HepG2 (cell line): ENCODE data around the gene ZMYND8. TPM values are rescaled to one million over a fixed set of nuclear protein-coding genes. Genes with fewer than 3 reads are reported as not detected.

ENCODE experiments used
- BCL6 ChIP-seq: IDR thresholded peaks from 2 replicates; pipeline ENCODE4 v1.6.1; 2016; ENCODE audit warnings: missing genetic modification reagents, missing compliant biosample characterization
- ELF3 ChIP-seq: IDR thresholded peaks from 2 replicates; pipeline ENCODE4 v1.6.1; 2016; ENCODE audit warnings: missing genetic modification reagents, missing compliant biosample characterization
- GFI1 ChIP-seq: sonication (generic); formaldehyde crosslinking; IDR thresholded peaks from 2 replicates; pipeline ENCODE4 v1.5.0; 2020; ENCODE audit warnings: missing genetic modification reagents, mild to moderate bottlenecking, borderline replicate concordance
- HDAC1 ChIP-seq: sonication (generic); formaldehyde crosslinking; IDR thresholded peaks from 2 replicates; pipeline ENCODE4 v1.5.1; 2020; ENCODE audit warnings: mild to moderate bottlenecking, missing genetic modification reagents
- HIVEP1 ChIP-seq: sonication (generic); formaldehyde crosslinking; IDR thresholded peaks from 2 replicates; pipeline ENCODE4 v1.4.0; 2020; ENCODE audit warnings: mild to moderate bottlenecking, missing genetic modification reagents
- HMGXB4 ChIP-seq, 2 experiments: sonication (generic) in 1 of 2; formaldehyde crosslinking in 1 of 2; IDR thresholded peaks; 2 replicates each; pipeline versions ENCODE4 v1.4.0 to v1.6.1; 2018 to 2020; ENCODE audit warnings: missing genetic modification reagents in 2 of 2, borderline replicate concordance in 1 of 2, low read depth in 1 of 2, mild to moderate bottlenecking in 1 of 2, missing biosample characterization in 1 of 2
- HNF4G ChIP-seq, 2 experiments: sonication (generic) in 1 of 2; formaldehyde crosslinking in 1 of 2; IDR thresholded peaks; 2 replicates each; pipeline versions ENCODE4 v1.4.0 to v1.6.1; 2011 to 2020; ENCODE audit warnings: borderline replicate concordance in 2 of 2, low read depth in 2 of 2, mild to moderate bottlenecking in 2 of 2, low read length in 1 of 2, missing genetic modification reagents in 1 of 2, moderate library complexity in 1 of 2
- ISL2 ChIP-seq: sonication (generic); formaldehyde crosslinking; IDR thresholded peaks from 2 replicates; pipeline ENCODE4 v1.5.0; 2020; ENCODE audit warnings: missing genetic modification reagents
- MEIS1 ChIP-seq: sonication (generic); formaldehyde crosslinking; IDR thresholded peaks from 2 replicates; pipeline ENCODE4 v1.9.0; 2021; ENCODE audit warnings: mild to moderate bottlenecking, missing genetic modification reagents, moderate library complexity, borderline replicate concordance
- MTA1 ChIP-seq: sonication (generic); formaldehyde crosslinking; IDR thresholded peaks from 2 replicates; pipeline ENCODE4 v1.4.0; 2020; ENCODE audit warnings: missing genetic modification reagents, mild to moderate bottlenecking, borderline replicate concordance
- NR2F1 ChIP-seq, 2 experiments: fragments of 450-650 bp in 1 of 2; formaldehyde crosslinking in 1 of 2; IDR thresholded peaks; 2 replicates each; pipeline versions ENCODE4 v1.5.0 to v1.6.1; 2016 to 2020; ENCODE audit warnings: mild to moderate bottlenecking in 1 of 2, missing compliant biosample characterization in 1 of 2, missing genetic modification reagents in 1 of 2, moderate library complexity in 1 of 2
- NR2F6 ChIP-seq, 2 experiments: IDR thresholded peaks; 2 replicates each; pipeline ENCODE4 v1.6.1; 2016; ENCODE audit warnings: antibody characterized with exemption in 1 of 2, mild to moderate bottlenecking in 1 of 2
- SP5 ChIP-seq: IDR thresholded peaks from 2 replicates; pipeline ENCODE4 v1.6.1; 2016; ENCODE audit warnings: low read depth, borderline replicate concordance
- XRCC5 ChIP-seq: fragments of 200-400 bp; formaldehyde crosslinking; optimal IDR thresholded peaks from 2 replicates; pipeline ENCODE3; 2017; ENCODE audit warnings: mild to moderate bottlenecking, low read length
- ZFY ChIP-seq: sonication (generic); formaldehyde crosslinking; IDR thresholded peaks from 2 replicates; pipeline ENCODE4 v1.4.0; 2020; ENCODE audit warnings: missing genetic modification reagents
- ZMYM2 ChIP-seq: sonication (generic); formaldehyde crosslinking; IDR thresholded peaks from 2 replicates; pipeline ENCODE4 v1.8.0; 2022; ENCODE audit warnings: mild to moderate bottlenecking, missing genetic modification reagents
- ZNF101 ChIP-seq: sonication (generic); formaldehyde crosslinking; IDR thresholded peaks from 2 replicates; pipeline ENCODE4 v1.4.0; 2020; ENCODE audit warnings: mild to moderate bottlenecking, low read depth, missing genetic modification reagents, borderline replicate concordance
- ZNF3 ChIP-seq: IDR thresholded peaks from 2 replicates; pipeline ENCODE4 v1.7.0; 2017; ENCODE audit warnings: inconsistent platforms
- ZNF574 ChIP-seq: sonication (generic); formaldehyde crosslinking; IDR thresholded peaks from 2 replicates; pipeline ENCODE4 v1.4.0; 2020; ENCODE audit warnings: missing genetic modification reagents
- ZNF615 ChIP-seq: sonication (generic); formaldehyde crosslinking; IDR thresholded peaks from 2 replicates; pipeline ENCODE4 v1.5.0; 2020; ENCODE audit warnings: mild to moderate bottlenecking, missing genetic modification reagents, borderline replicate concordance
- ZNF629 ChIP-seq: sonication (generic); formaldehyde crosslinking; conservative IDR thresholded peaks from 2 replicates; pipeline ENCODE4 v1.5.0; 2020; ENCODE audit warnings: missing genetic modification reagents
- ZNF674 ChIP-seq: sonication (generic); formaldehyde crosslinking; IDR thresholded peaks from 2 replicates; pipeline ENCODE4 v1.5.0; 2020; ENCODE audit warnings: low read depth, mild to moderate bottlenecking, missing genetic modification reagents
- ZNF704 ChIP-seq: sonication (generic); formaldehyde crosslinking; IDR thresholded peaks from 2 replicates; pipeline ENCODE4 v1.8.1; 2023; ENCODE audit warnings: mild to moderate bottlenecking, inconsistent platforms, moderate library complexity, missing genetic modification reagents, borderline replicate concordance
- polyA plus RNA-seq, 8 experiments: library from polyadenylated mRNA; depleted of rRNA in 3 of 8; stranded (reverse) in 7 of 8; unstranded in 1 of 8; fragments of >200 nt; fragmentation: Illumina TruSeq in 4 of 8; extraction: Trizol in 4 of 8; gene quantifications; 2 replicates each; pipeline versions ENCODE4 v1.2.1 to v1.2.3, GENCODE V29; 2011 to 2016; ENCODE audit warnings: low read depth in 4 of 8, missing spikeins in 1 of 8, mixed read lengths in 1 of 8; ENCODE audit not compliant: insufficient read depth in 1 of 8
- total RNA-seq, 5 experiments: library from RNA; depleted of rRNA; stranded (reverse); fragments of >200 nt; fragmentation: Illumina TruSeq; extraction: Trizol; gene quantifications; 2 replicates each; pipeline ENCODE4 v1.2.3, GENCODE V29; 2016; ENCODE audit warnings: low read depth in 1 of 5

ZMYND8 gene
- total and polyA plus RNA-seq, 2 of the 13 experiments (the other 11 are each of a cell fraction or from before 2014, with no cell fraction given): 53.9 to 84.7 TPM

GRCh38 chr20:47165376-47165865 lies 191.1 kb downstream of the ZMYND8 start (continued):
- TF ChIP-seq SP5: no peak
- TF ChIP-seq BCL6 (CRISPR knock-in tag): peak; percentile 41; the same call in 1 of the 2 replicates
- peak; percentile 52; the same call in 1 of the 2 replicates for TF ChIP-seq ZMYM2 (CRISPR knock-in tag)
- TF ChIP-seq HDAC1: peak; percentile 77
- TF ChIP-seq MTA1 (CRISPR knock-in tag): peak; percentile 94
- peak; percentile 55 for TF ChIP-seq ZFY
- 0 out of 2 replicates have a peak, but pooled peaks have one; percentile 51 for TF ChIP-seq ZNF704 (CRISPR knock-in tag)
- TF ChIP-seq NR2F1 (CRISPR knock-in tag; IDR thresholded peaks at IDR 0.05): peak; percentile 59 to 76; a peak in 3 of 4 replicates
- peak; percentile 64 for TF ChIP-seq ZNF574
- TF ChIP-seq ISL2 (CRISPR knock-in tag): peak; percentile 57; the same call in 1 of the 2 replicates
- 0 out of 2 replicates have a peak, but pooled peaks have one; percentile 21 for TF ChIP-seq HIVEP1 (CRISPR knock-in tag)
- TF ChIP-seq NR2F6 (IDR thresholded peaks at IDR 0.05): peak; percentile 78
- TF ChIP-seq NR2F6 (CRISPR knock-in tag; IDR thresholded peaks at IDR 0.05): peak; percentile 85
- peak; percentile 94; the same call in 1 of the 2 replicates for TF ChIP-seq MEIS1 (CRISPR knock-in tag)
- 0 out of 2 replicates have a peak, but pooled peaks have one; percentile 42 for TF ChIP-seq ZNF101
- TF ChIP-seq ZNF615 (CRISPR knock-in tag): no peak
- peak; percentile 54 for TF ChIP-seq XRCC5
- no peak for TF ChIP-seq GFI1 (CRISPR knock-in tag)
- TF ChIP-seq ELF3 (CRISPR knock-in tag): peak; percentile 28; the same call in 1 of the 2 replicates
- peak in 1 of 2 experiments; percentile 30; a peak in 1 of 4 replicates for TF ChIP-seq HMGXB4 (CRISPR knock-in tag; IDR thresholded peaks at IDR 0.05; ENCODE audit: borderline replicate concordance in 1 of 2, low read depth in 1 of 2)
- TF ChIP-seq ZNF674 (CRISPR knock-in tag): no peak
- TF ChIP-seq HNF4G (IDR thresholded peaks at IDR 0.05; ENCODE audit: borderline replicate concordance, low read depth, low read length): peak; percentile 85
- TF ChIP-seq HNF4G (CRISPR knock-in tag; IDR thresholded peaks at IDR 0.05; ENCODE audit: borderline replicate concordance, low read depth): peak; percentile 56; the same call in 1 of the 2 replicates
- peak; percentile 50 for TF ChIP-seq ZNF629 (CRISPR knock-in tag)
- no peak for TF ChIP-seq ZNF3
